ENCODE measurements around the gene GTF2H1.

- TF ChIP-seq CTCF (IDR thresholded peaks at IDR 0.05) (no peak), POLR2A (IDR thresholded peaks at IDR 0.05) (peak; percentile 73)
Observed at GRCh38 chr11:18321969-18322711, at the start of gene GTF2H1, which contains the start of gene HPS5.

All from testis (tissue), 2 donors.